HEK293 (cell line): ENCODE results near the gene LIN9.
"Not testable (repeated sequence)": the region's sequence is repeated elsewhere in the genome, so short reads cannot be mapped to it uniquely, and the experiment has no call there.

Experiments used
- CTCF ChIA-PET: fragments of 350-600 bp; formaldehyde crosslinking; extraction: SDS; loops from one replicate; lab custom pipeline; 2021; ENCODE audit warnings: antibody characterized with exemption; lab: Yijun Ruan, JAX
- POLR2A ChIA-PET: fragments of 300-600 bp; formaldehyde crosslinking; extraction: SDS; loops from one replicate; lab custom pipeline; 2020; ENCODE audit warnings: antibody characterized with exemption, inconsistent platforms; lab: Yijun Ruan, JAX
- H3K27ac ChIP-seq: fragments of 200-500 bp; sonication (Bioruptor generic); 2 replicates; pipeline ENCODE4 v1.5.1; 2014; ENCODE audit warnings: low read depth, low read length, control low read depth, inconsistent platforms; ENCODE audit errors: extremely low read depth
- H3K36me3 ChIP-seq, 2 experiments: fragments of 200-500 bp in 1 of 2; sonication (Bioruptor generic) in 1 of 2; 1 replicate in 1 of 2; 2 replicates in 1 of 2; pipeline ENCODE4 v1.5.1; 2014 to 2017; ENCODE audit warnings: inconsistent platforms in 2 of 2, low read length in 2 of 2; ENCODE audit not compliant: control insufficient read depth in 2 of 2, insufficient read depth in 1 of 2
- H3K4me1 ChIP-seq: fragments of 200-500 bp; sonication (Bioruptor generic); 2 replicates; pipeline ENCODE4 v1.5.1; 2014; ENCODE audit warnings: mild to moderate bottlenecking, low read length, inconsistent platforms; ENCODE audit not compliant: control insufficient read depth, insufficient read depth
- H3K4me3 ChIP-seq: 2 replicates; pipeline ENCODE4 v1.5.1; 2011; ENCODE audit warnings: low read depth, mild to moderate bottlenecking, control low read depth, low read length, moderate library complexity
- H3K9me3 ChIP-seq: fragments of 200-500 bp; sonication (Bioruptor generic); 2 replicates; pipeline ENCODE4 v1.5.1; 2014; ENCODE audit warnings: low read depth, low read length, inconsistent platforms; ENCODE audit not compliant: control insufficient read depth, insufficient read depth
- BCL11A ChIP-seq: fragments of 450-650 bp; formaldehyde crosslinking; IDR thresholded peaks from 2 replicates; pipeline ENCODE4 v1.5.1; 2016; ENCODE audit warnings: low read depth, missing biosample characterization, missing genetic modification characterization
- FEZF1 ChIP-seq: fragments of 450-650 bp; formaldehyde crosslinking; IDR thresholded peaks from 2 replicates; pipeline ENCODE4 v1.5.1; 2016; ENCODE audit warnings: missing biosample characterization, missing genetic modification characterization
- GLI4 ChIP-seq: fragments of 450-650 bp; formaldehyde crosslinking; IDR thresholded peaks from 2 replicates; pipeline ENCODE4 v1.5.1; 2016; ENCODE audit warnings: missing biosample characterization, missing genetic modification characterization
- GLIS2 ChIP-seq: fragments of 450-650 bp; formaldehyde crosslinking; IDR thresholded peaks from 2 replicates; pipeline ENCODE4 v1.5.1; 2016; ENCODE audit warnings: missing biosample characterization, missing genetic modification characterization
- INSM2 ChIP-seq: fragments of 450-650 bp; formaldehyde crosslinking; IDR thresholded peaks from 2 replicates; pipeline ENCODE4 v1.5.1; 2016; ENCODE audit warnings: missing biosample characterization, missing genetic modification characterization
- MYNN ChIP-seq: fragments of 450-650 bp; formaldehyde crosslinking; IDR thresholded peaks from 2 replicates; pipeline ENCODE4 v1.5.1; 2016; ENCODE audit warnings: missing biosample characterization, missing genetic modification characterization, borderline replicate concordance
- OSR2 ChIP-seq: fragments of 450-650 bp; formaldehyde crosslinking; IDR thresholded peaks from 2 replicates; pipeline ENCODE4 v1.5.1; 2016; ENCODE audit warnings: missing biosample characterization, missing genetic modification characterization
- SCRT1 ChIP-seq: fragments of 450-650 bp; formaldehyde crosslinking; IDR thresholded peaks from 2 replicates; pipeline ENCODE4 v1.5.1; 2016; ENCODE audit warnings: missing biosample characterization, missing genetic modification characterization, borderline replicate concordance
- SCRT2 ChIP-seq: fragments of 450-650 bp; formaldehyde crosslinking; IDR thresholded peaks from 2 replicates; pipeline ENCODE4 v1.5.1; 2016; ENCODE audit warnings: missing biosample characterization, missing genetic modification characterization
- TCF7L2 ChIP-seq: IDR thresholded peaks from 2 replicates; pipeline ENCODE4 v1.6.1; 2011; ENCODE audit warnings: low read depth, mild to moderate bottlenecking, inconsistent platforms, low read length, moderate library complexity, borderline replicate concordance
- TRIM28 ChIP-seq: IDR thresholded peaks from 2 replicates; pipeline ENCODE4 v1.6.1; 2011; ENCODE audit warnings: low read length, control low read depth, borderline replicate concordance
- TSHZ1 ChIP-seq: fragments of 450-650 bp; formaldehyde crosslinking; IDR thresholded peaks from 2 replicates; pipeline ENCODE4 v1.5.1; 2016; ENCODE audit warnings: missing biosample characterization, missing genetic modification characterization, borderline replicate concordance
- ZBTB17 ChIP-seq: fragments of 450-650 bp; formaldehyde crosslinking; IDR thresholded peaks from 2 replicates; pipeline ENCODE4 v1.5.1; 2016; ENCODE audit warnings: missing biosample characterization, missing genetic modification characterization
- ZBTB20 ChIP-seq: fragments of 450-650 bp; formaldehyde crosslinking; IDR thresholded peaks from 2 replicates; pipeline ENCODE4 v1.5.1; 2016; ENCODE audit warnings: missing biosample characterization, missing genetic modification characterization
- ZBTB21 ChIP-seq: fragments of 450-650 bp; formaldehyde crosslinking; IDR thresholded peaks from 2 replicates; pipeline ENCODE4 v1.5.1; 2017; ENCODE audit warnings: missing biosample characterization, missing genetic modification characterization
- ZBTB8A ChIP-seq: fragments of 450-650 bp; formaldehyde crosslinking; IDR thresholded peaks from 2 replicates; pipeline ENCODE4 v1.5.1; 2016; ENCODE audit warnings: missing biosample characterization, missing genetic modification characterization
- ZEB2 ChIP-seq: fragments of 450-650 bp; formaldehyde crosslinking; IDR thresholded peaks from 2 replicates; pipeline ENCODE4 v1.5.1; 2016; ENCODE audit warnings: missing biosample characterization, missing genetic modification characterization
- ZFP37 ChIP-seq: fragments of 450-650 bp; formaldehyde crosslinking; IDR thresholded peaks from 2 replicates; pipeline ENCODE4 v1.5.1; 2016; ENCODE audit warnings: missing biosample characterization, missing genetic modification characterization
- ZNF2 ChIP-seq: fragments of 450-650 bp; formaldehyde crosslinking; IDR thresholded peaks from 2 replicates; pipeline ENCODE4 v1.5.1; 2016; ENCODE audit warnings: missing biosample characterization, missing genetic modification characterization
- ZNF24 ChIP-seq: fragments of 450-650 bp; formaldehyde crosslinking; IDR thresholded peaks from 2 replicates; pipeline ENCODE4 v1.5.1; 2016; ENCODE audit warnings: missing biosample characterization, missing genetic modification characterization
- ZNF324 ChIP-seq: fragments of 450-650 bp; formaldehyde crosslinking; IDR thresholded peaks from 2 replicates; pipeline ENCODE4 v1.5.1; 2016; ENCODE audit warnings: missing biosample characterization, missing genetic modification characterization
- ZNF335 ChIP-seq: fragments of 450-650 bp; formaldehyde crosslinking; conservative IDR thresholded peaks from 2 replicates; pipeline ENCODE4 v1.5.1; 2016; ENCODE audit warnings: missing biosample characterization, missing genetic modification characterization
- ZNF362 ChIP-seq: fragments of 450-650 bp; formaldehyde crosslinking; IDR thresholded peaks from 2 replicates; pipeline ENCODE4 v1.5.1; 2016; ENCODE audit warnings: missing biosample characterization, missing genetic modification characterization
- ZNF391 ChIP-seq: fragments of 450-650 bp; formaldehyde crosslinking; IDR thresholded peaks from 2 replicates; pipeline ENCODE4 v1.5.1; 2016; ENCODE audit warnings: low read depth, missing biosample characterization, missing genetic modification characterization, borderline replicate concordance
- ZNF600 ChIP-seq: fragments of 450-650 bp; formaldehyde crosslinking; IDR thresholded peaks from 2 replicates; pipeline ENCODE4 v1.5.1; 2016; ENCODE audit warnings: missing biosample characterization, missing genetic modification characterization
- ZNF629 ChIP-seq: fragments of 450-650 bp; formaldehyde crosslinking; IDR thresholded peaks from 2 replicates; pipeline ENCODE4 v1.5.1; 2017; ENCODE audit warnings: missing biosample characterization, missing genetic modification characterization
- ZNF660 ChIP-seq: fragments of 450-650 bp; IDR thresholded peaks from 2 replicates; pipeline ENCODE4 v1.5.1; 2018; ENCODE audit warnings: missing biosample characterization, mild to moderate bottlenecking, missing genetic modification characterization
- ZNF692 ChIP-seq: fragments of 450-650 bp; formaldehyde crosslinking; IDR thresholded peaks from 2 replicates; pipeline ENCODE4 v1.5.1; 2016; ENCODE audit warnings: missing biosample characterization, missing genetic modification characterization
- ZNF843 ChIP-seq: fragments of 450-650 bp; formaldehyde crosslinking; IDR thresholded peaks from 2 replicates; pipeline ENCODE4 v1.5.1; 2016; ENCODE audit warnings: missing biosample characterization, missing genetic modification characterization
- ZSCAN23 ChIP-seq: fragments of 450-650 bp; formaldehyde crosslinking; IDR thresholded peaks from 2 replicates; pipeline ENCODE4 v1.5.1; 2016; ENCODE audit warnings: missing biosample characterization, missing genetic modification characterization
- ZXDB ChIP-seq: fragments of 450-650 bp; formaldehyde crosslinking; IDR thresholded peaks from 2 replicates; pipeline ENCODE4 v1.5.1; 2016; ENCODE audit warnings: missing biosample characterization, missing genetic modification characterization

LIN9 gene

DNA sequence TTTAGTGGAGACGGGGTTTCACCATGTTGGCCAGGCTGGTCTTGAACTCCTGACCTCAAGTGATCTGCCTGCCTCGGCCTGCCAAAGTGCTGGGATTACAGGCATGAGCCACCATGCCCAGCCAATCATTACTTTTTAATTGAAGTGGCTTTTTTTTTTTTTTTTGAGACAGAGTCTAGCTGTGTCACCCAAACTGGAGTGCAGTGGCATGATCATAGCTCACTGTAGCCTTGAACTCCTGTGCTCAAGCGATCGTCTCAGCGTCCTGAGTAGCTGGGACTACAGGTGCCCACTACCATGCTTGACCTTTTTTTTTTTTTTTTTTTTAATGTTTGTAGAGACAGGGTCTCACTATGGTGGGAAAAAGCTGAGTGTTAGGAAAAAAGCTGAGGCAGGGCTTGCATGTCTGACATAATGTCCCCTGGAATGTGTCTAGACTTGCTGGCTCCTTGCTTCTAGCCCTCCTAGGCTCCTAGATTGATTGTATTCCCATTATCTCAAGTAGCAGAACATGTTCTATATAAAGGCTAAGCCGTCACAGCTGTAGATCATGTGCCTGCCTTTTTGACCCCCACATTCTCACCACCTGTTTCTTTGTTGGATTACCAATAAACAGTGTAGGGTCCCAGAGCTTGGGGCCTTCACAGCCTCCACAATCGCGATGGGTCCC, 36.6 kb downstream of the LIN9 start:
- peak overlapping the region; percentile 20 for H3K27ac ChIP-seq
- ChIA-PET POLR2A (interaction anchor here (0.5 to 1.2 kb wide), 5 partner anchors 14 to 667 kb away, joined by 3 to 4 read pairs (median 3); partner anchors contain the start of gene LIN9), CTCF (interaction anchor here (0.6 to 1.8 kb wide), 6 partner anchors 13 to 328 kb away, joined by 3 to 9 read pairs (median 4); no protein-coding TSS in a partner anchor)
- H3K4me1 ChIP-seq, H3K9me3 ChIP-seq, H3K4me3 ChIP-seq: not testable (repeated sequence)
- peaks cover 6 to 26% of the 10 kb centered on the region in 2 experiments for H3K36me3 ChIP-seq
- TF ChIP-seq ZNF24 = peak; percentile 44; the same call in 1 of the 2 replicates
- TF ChIP-seq TRIM28 = peak; percentile 82; the same call in 1 of the 2 replicates
- TF ChIP-seq ZNF324 (tag by site-specific recombination) = 0 out of 2 replicates have a peak, but pooled peaks have one; percentile 73
- TF ChIP-seq ZNF391 (tag by site-specific recombination) = 0 out of 2 replicates have a peak, but pooled peaks have one; percentile 52
- peak; percentile 84 for TF ChIP-seq ZFP37 (tag by site-specific recombination)
- peak; percentile 89; the same call in 1 of the 2 replicates for TF ChIP-seq GLI4 (tag by site-specific recombination)
- TF ChIP-seq ZNF843 (tag by site-specific recombination) = peak; percentile 26; the same call in 1 of the 2 replicates
- TF ChIP-seq ZNF629 = peak; percentile 82
- peak; percentile 35; the same call in 1 of the 2 replicates for TF ChIP-seq FEZF1 (tag by site-specific recombination)
- TF ChIP-seq INSM2 (tag by site-specific recombination) = peak; percentile 49
- peak; percentile 52 for TF ChIP-seq TCF7L2
- TF ChIP-seq SCRT2 (tag by site-specific recombination) = peak; percentile 87
- peak; percentile 99 for TF ChIP-seq ZNF362 (tag by site-specific recombination)
- TF ChIP-seq BCL11A (tag by site-specific recombination) = peak; percentile 58
- peak; percentile 67 for TF ChIP-seq ZNF335 (tag by site-specific recombination)
- peak; percentile 87 for TF ChIP-seq ZBTB17 (tag by site-specific recombination)
- TF ChIP-seq ZNF600 (tag by site-specific recombination) = peak; percentile 45; the same call in 1 of the 2 replicates
- TF ChIP-seq SCRT1 = peak; percentile 76; the same call in 1 of the 2 replicates
- TF ChIP-seq OSR2 (tag by site-specific recombination) = peak; percentile 88
- TF ChIP-seq MYNN = peak; percentile 75; the same call in 1 of the 2 replicates
- peak; percentile 87; the same call in 1 of the 2 replicates for TF ChIP-seq TSHZ1 (tag by site-specific recombination)
- TF ChIP-seq GLIS2 (tag by site-specific recombination) = peak; percentile 71
- TF ChIP-seq ZNF692 (tag by site-specific recombination) = 0 out of 2 replicates have a peak, but pooled peaks have one; percentile 21
- 0 out of 2 replicates have a peak, but pooled peaks have one; percentile 37 for TF ChIP-seq ZNF2
- peak; percentile 33; the same call in 1 of the 2 replicates for TF ChIP-seq ZBTB21 (tag by site-specific recombination)
- TF ChIP-seq ZXDB = 0 out of 2 replicates have a peak, but pooled peaks have one; percentile 43
- TF ChIP-seq ZBTB20 (tag by site-specific recombination) = peak; percentile 43
- 0 out of 2 replicates have a peak, but pooled peaks have one; percentile 51 for TF ChIP-seq ZNF660 (tag by site-specific recombination)
- peak; percentile 86 for TF ChIP-seq ZEB2 (tag by site-specific recombination)
- TF ChIP-seq ZBTB8A = peak; percentile 25; the same call in 1 of the 2 replicates
- 0 out of 2 replicates have a peak, but pooled peaks have one; percentile 2 for TF ChIP-seq ZSCAN23 (tag by site-specific recombination)
